PFSK-1 (cell line): ENCODE data around the gene PPP2R2C.

Experiments
- FOXP2 ChIP-seq: optimal IDR thresholded peaks from 2 replicates; pipeline ENCODE3; 2011; ENCODE audit warnings: borderline replicate concordance, control low read depth, inconsistent platforms; ENCODE audit not compliant: insufficient read depth; ENCODE audit errors: extremely low read length, extremely low read depth
- POLR2AphosphoS5 ChIP-seq: IDR thresholded peaks from 2 replicates; pipeline ENCODE4 v1.6.1; 2012; ENCODE audit warnings: low read depth, mild to moderate bottlenecking, control low read depth, low read length, moderate library complexity
- SIN3A ChIP-seq: IDR thresholded peaks from 2 replicates; pipeline ENCODE4 v1.6.1; 2012; ENCODE audit warnings: mild to moderate bottlenecking, low read length, moderate library complexity, borderline replicate concordance; ENCODE audit not compliant: insufficient read depth
- TAF1 ChIP-seq: IDR thresholded peaks from 2 replicates; pipeline ENCODE4 v1.6.1; 2012; ENCODE audit warnings: low read length, control low read depth, borderline replicate concordance; ENCODE audit not compliant: insufficient read depth
- TF ChIP-seq, protein P1 (sequence below), 2 experiments: IDR thresholded peaks; 2 replicates each; pipeline versions ENCODE4 v1.6.1 to v1.8.0; 2011 to 2012; ENCODE audit warnings: low read depth in 2 of 2, low read length in 2 of 2, control low read depth in 1 of 2, inconsistent platforms in 1 of 2, mild to moderate bottlenecking in 1 of 2, moderate library complexity in 1 of 2; ENCODE audit not compliant: insufficient read depth in 1 of 2

Gene PPP2R2C

DNA sequence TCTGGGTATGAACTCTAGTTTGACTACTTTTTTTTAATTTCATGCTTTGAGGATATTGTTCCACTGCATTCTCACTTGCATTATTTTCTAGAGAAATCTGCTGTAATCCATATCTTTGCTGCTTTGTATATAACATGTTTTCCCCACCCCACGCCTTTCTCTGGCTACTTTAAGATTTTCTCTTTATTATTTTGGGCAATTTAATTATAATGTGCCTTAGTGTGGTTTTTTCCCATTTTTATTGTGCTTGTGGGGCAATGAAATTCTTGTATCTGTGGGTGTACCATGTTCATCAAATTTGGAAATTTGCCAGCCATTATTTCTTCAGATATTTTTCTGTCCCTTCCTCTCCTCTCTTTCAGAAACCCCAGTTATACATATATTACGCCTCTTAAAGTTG lies 15.1 kb upstream of the PPP2R2C start:
- no peak for TF ChIP-seq POLR2AphosphoS5
- TF ChIP-seq, protein P1, sequence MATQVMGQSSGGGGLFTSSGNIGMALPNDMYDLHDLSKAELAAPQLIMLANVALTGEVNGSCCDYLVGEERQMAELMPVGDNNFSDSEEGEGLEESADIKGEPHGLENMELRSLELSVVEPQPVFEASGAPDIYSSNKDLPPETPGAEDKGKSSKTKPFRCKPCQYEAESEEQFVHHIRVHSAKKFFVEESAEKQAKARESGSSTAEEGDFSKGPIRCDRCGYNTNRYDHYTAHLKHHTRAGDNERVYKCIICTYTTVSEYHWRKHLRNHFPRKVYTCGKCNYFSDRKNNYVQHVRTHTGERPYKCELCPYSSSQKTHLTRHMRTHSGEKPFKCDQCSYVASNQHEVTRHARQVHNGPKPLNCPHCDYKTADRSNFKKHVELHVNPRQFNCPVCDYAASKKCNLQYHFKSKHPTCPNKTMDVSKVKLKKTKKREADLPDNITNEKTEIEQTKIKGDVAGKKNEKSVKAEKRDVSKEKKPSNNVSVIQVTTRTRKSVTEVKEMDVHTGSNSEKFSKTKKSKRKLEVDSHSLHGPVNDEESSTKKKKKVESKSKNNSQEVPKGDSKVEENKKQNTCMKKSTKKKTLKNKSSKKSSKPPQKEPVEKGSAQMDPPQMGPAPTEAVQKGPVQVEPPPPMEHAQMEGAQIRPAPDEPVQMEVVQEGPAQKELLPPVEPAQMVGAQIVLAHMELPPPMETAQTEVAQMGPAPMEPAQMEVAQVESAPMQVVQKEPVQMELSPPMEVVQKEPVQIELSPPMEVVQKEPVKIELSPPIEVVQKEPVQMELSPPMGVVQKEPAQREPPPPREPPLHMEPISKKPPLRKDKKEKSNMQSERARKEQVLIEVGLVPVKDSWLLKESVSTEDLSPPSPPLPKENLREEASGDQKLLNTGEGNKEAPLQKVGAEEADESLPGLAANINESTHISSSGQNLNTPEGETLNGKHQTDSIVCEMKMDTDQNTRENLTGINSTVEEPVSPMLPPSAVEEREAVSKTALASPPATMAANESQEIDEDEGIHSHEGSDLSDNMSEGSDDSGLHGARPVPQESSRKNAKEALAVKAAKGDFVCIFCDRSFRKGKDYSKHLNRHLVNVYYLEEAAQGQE (IDR thresholded peaks at IDR 0.05; ENCODE audit: insufficient read depth in 1 of 2, low read depth in 2 of 2, low read length in 2 of 2): no peak
- no peak for TF ChIP-seq TAF1

DNA sequence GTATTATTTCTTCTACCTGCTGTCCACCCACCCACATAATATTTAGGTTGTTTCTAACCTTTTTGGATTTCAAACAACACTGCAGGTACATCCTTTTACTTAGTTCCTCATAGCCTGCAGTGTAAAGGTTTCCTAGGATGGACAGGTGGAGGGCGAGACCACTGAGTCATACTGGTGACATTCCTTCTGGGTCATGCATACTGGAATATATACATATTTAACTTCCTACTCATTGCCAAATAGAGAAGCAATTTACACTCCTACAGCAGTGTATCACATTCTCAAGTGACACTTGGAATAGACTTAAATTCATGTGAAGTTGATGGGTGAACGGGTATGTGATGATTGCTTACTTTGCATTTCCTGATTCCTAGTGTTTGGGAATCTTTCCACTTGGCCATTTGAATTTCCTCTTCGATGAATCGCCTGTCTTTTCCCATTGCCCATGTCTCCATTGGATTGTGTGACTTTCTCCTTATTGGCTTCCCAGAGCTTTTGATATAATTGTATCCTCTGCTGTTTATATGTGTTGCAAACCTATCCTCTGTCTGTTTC lies 8.2 kb upstream of the PPP2R2C start:
- TF ChIP-seq, protein P1 (IDR thresholded peaks at IDR 0.05; ENCODE audit: insufficient read depth in 1 of 2, low read depth in 2 of 2, low read length in 2 of 2): no peak
- no peak for TF ChIP-seq SIN3A
- no peak for TF ChIP-seq TAF1
- no peak for TF ChIP-seq FOXP2
- TF ChIP-seq POLR2AphosphoS5: no peak

DNA sequence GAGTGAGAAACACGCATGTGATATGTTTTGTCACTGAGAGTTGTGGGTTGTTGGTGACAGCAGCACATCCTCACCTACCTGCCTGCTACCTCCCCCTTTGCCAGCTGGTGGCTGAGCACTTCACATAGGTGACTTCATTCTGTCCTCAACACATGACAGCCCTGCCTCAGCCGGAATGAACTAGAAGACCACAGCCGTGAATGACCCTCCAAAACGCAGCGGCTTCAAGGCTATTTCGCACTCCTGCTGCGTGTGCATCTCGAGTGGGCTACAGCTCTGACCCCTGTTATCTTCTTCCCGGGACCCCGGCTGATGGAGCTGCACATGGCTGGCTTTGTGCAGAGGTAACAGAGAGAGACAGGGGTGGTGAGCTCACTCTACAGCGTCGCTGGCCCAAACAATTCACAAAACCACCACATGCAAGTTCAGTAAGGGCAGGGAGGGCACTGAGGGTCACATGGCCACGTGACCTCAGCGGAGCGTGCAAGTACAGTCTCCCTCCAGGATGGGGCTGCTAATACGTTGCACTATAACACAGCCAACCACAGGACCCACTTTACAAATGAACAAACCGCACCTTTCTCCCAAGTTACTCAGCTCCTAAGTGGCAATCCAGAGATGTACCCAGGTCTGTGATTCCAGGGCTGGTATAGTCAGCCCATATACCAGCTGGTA lies 6.3 kb upstream of the PPP2R2C start:
- no peak for TF ChIP-seq TAF1
- TF ChIP-seq, protein P1 (IDR thresholded peaks at IDR 0.05; ENCODE audit: insufficient read depth in 1 of 2, low read depth in 2 of 2, low read length in 2 of 2): no peak
- TF ChIP-seq POLR2AphosphoS5: no peak
- no peak for TF ChIP-seq FOXP2
- no peak for TF ChIP-seq SIN3A

DNA sequence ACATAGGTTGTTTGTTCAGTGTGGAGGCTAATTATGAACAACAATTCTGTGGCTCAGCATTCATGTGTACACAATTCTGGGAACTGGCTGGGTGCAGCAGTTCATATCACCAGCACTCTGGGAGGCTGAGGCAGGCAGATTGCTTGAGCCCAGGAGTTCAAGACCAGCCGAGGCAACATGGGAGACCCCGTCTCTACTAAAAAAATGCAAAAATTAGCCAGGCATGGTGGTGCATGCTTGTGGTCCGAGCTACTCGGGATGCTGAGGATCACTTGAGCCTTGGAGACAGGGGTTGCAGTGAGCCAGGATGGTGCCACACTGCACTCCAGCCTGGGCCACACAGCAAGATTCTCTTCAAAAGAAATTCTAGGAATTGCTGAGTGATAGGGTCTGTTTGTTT lies 4.5 kb upstream of the PPP2R2C start:
- no peak for TF ChIP-seq TAF1
- no peak for TF ChIP-seq SIN3A
- TF ChIP-seq, protein P1 (IDR thresholded peaks at IDR 0.05; ENCODE audit: insufficient read depth in 1 of 2, low read depth in 2 of 2, low read length in 2 of 2): no peak
- no peak for TF ChIP-seq FOXP2
- no peak for TF ChIP-seq POLR2AphosphoS5

DNA sequence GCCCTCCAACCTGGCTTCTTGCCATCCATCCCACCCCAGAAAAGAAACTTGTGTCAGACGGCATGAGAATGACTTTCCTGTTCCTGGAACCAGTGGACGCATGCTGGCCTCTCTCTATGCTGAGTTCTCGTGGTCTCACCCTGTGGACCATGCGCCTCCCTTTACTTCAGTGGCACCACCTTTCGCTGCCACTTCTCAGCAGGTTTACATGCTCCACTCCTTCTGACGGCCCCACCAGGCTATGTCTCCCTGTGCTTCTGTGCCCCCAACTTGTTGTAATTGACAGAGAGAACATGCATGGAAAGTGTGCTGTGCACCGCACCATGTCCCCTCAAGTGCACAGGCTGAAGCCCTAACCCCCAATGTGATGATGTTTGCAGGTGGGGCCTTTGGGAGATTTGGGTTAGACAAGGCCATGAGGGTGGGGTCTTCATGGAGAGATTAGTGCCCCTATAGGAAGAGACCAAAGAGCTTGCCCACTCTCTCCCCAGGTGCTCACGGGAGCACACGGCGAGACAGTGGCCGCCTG lies 3.1 kb upstream of the PPP2R2C start:
- no peak for TF ChIP-seq POLR2AphosphoS5
- no peak for TF ChIP-seq FOXP2
- TF ChIP-seq, protein P1 (IDR thresholded peaks at IDR 0.05; ENCODE audit: insufficient read depth in 1 of 2, low read depth in 2 of 2, low read length in 2 of 2): no peak
- no peak for TF ChIP-seq TAF1
- no peak for TF ChIP-seq SIN3A
